GM21526 (cell line): ENCODE results near the gene RAD50.
"Not testable (repeated sequence)": the region's sequence is repeated elsewhere in the genome, so short reads cannot be mapped to it uniquely, and the experiment has no call there.

Source experiments
- ATAC-seq: cut with Tn5 transposase; IDR thresholded peaks from one replicate; pipeline ENCODE4 v1.9.1; 2021; ENCODE audit warnings: moderate library complexity; ENCODE audit not compliant: unreplicated experiment, low FRiP score

Gene RAD50

GRCh38 chr5:132690156-132690555, 133.4 kb downstream of the RAD50 start:
- no peak for ATAC-seq

DNA sequence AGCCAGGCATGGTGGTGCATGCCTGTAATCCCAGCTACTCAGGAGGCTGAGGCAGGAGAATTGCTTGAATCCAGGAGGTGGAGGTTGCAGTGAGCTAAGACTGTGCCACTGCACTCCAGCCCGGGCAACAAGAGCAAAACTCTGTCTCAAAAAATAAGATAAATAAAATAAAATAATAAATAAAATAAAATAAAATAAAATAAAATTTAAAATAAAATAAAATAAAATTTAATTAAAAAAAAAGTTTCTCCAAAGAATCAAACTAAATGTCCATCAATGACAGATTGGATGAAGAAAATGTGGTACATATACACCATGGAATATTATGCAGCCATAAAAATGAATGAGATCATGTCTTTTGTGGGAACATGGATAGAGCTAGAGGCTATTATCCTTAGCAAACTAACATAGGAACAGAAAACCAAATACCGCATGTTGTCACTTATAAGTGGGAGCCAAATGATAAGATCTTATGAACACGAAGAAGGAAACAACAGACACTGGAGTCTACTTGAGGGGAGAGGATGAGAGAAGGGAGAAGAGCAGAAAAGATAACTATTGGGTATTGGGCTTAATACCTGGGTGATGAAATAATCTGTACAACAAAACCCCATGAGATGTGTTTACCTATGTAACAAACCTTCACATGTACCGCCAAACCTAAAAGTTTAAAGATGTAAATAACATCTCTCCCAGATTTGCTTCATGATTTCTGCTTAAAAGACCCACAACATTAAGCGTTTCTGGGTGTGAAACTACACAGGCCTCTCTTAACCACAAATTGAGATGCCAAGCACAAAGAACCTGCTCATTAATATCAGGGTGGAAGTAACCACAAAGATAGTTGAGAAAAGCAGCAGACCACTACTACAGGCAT, 135.2 kb downstream of the RAD50 start:
- ATAC-seq: not testable (repeated sequence)

DNA sequence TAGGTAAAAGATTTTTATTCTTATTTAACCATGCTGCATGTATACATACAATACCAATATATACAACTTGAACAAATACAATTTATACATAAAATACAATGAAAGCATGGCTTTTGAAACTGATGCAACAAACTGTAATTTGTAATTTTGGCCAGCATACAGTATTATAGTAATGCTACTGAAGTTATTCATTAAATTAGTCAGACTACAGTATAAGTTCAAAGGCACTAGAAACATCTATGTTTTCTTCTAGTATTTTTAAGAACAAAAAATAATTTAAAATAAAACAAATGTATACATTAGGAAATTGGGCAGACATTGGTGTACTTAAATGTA, 135.8 kb downstream of the RAD50 start:
- ATAC-seq: no peak
